Mucosa of descending colon (tissue), 3 donors: Measurements from ENCODE around the gene GDPGP1. TPM values are rescaled to one million over a fixed set of nuclear protein-coding genes. Genes with fewer than 3 reads are reported as not detected.
"Not testable (repeated sequence)": the region's sequence is repeated elsewhere in the genome, so short reads cannot be mapped to it uniquely, and the experiment has no call there.

ENCODE experiments used
- ATAC-seq: fragments of 200-7000 bp; cut with Tn5 transposase; one replicate; pipeline ENCODE4 v1.9.1; 2020; ENCODE audit warnings: mild to moderate bottlenecking, moderate library complexity
- DNase-seq, 3 donors: peaks; one replicate each; pipeline ENCODE4 v3.0.0-alpha.2; 2020
- H3K36me3 ChIP-seq: fragments of 200-600 bp; one replicate; pipeline ENCODE4 v1.8.0; 2021; ENCODE audit warnings: low read depth, mild to moderate bottlenecking
- H3K4me1 ChIP-seq: fragments of 200-600 bp; one replicate; pipeline ENCODE4 v1.8.0; 2021; ENCODE audit warnings: low read depth, mild to moderate bottlenecking
- H3K4me3 ChIP-seq: fragments of 200-600 bp; one replicate; pipeline ENCODE4 v1.8.0; 2021; ENCODE audit warnings: mild to moderate bottlenecking
- H3K9me3 ChIP-seq: fragments of 200-600 bp; one replicate; pipeline ENCODE4 v1.8.0; 2021; ENCODE audit warnings: mild to moderate bottlenecking
- CTCF ChIP-seq: fragments of 200-600 bp; IDR thresholded peaks from one replicate; pipeline ENCODE4 v1.8.0; 2022; ENCODE audit warnings: antibody characterized with exemption, mild to moderate bottlenecking
- intact Hi-C, 2 donors: fragments of 100-400 bp; cut with DNase I in 1 of 2; cut with micrococcal nuclease in 1 of 2; formaldehyde crosslinking; loops; one replicate each; pipeline versions ENCODE4 v1.11.0 to v1.11.1; 2022; cut with DNase I, micrococcal nuclease
- long read RNA-seq, 2 donors: library from polyadenylated mRNA; unstranded; transcript quantifications; one replicate each; pipeline ENCODE4 v2.0.0, GENCODE V29; 2019 to 2021
- total RNA-seq, 3 donors: library from RNA; stranded (reverse); fragmentation: NEBNext Ultra II Directional in 2 of 3; extraction: Animal tissue kit (Norgen Biotek cat#: 25700) in 2 of 3; gene quantifications; one replicate each; pipeline versions ENCODE4 v1.2.1 to v1.2.4, GENCODE V29; 2021 to 2023
- donor health status: DM: no; HTN: no; CAD: no; lungs with moderate emphysema.
- donor health status: DM: no; HTN: no; CAD: no.
- donor health status: DM: no; HTN: yes; CAD: no.

Gene GDPGP1
- 10 to 100 TPM; 18.2 to 25.5 (median 19.3) TPM for total RNA-seq
- long read RNA-seq, donor 1, partial matches to known transcripts = 1 of 6 reads
- long read RNA-seq, donor 1, other reads (novel, unspliced or antisense) = 0 of 6 reads
- long read RNA-seq, donor 2, partial matches to known transcripts = 1 of 3 reads
- long read RNA-seq, donor 2, other reads (novel, unspliced or antisense) = 0 of 3 reads

DNA sequence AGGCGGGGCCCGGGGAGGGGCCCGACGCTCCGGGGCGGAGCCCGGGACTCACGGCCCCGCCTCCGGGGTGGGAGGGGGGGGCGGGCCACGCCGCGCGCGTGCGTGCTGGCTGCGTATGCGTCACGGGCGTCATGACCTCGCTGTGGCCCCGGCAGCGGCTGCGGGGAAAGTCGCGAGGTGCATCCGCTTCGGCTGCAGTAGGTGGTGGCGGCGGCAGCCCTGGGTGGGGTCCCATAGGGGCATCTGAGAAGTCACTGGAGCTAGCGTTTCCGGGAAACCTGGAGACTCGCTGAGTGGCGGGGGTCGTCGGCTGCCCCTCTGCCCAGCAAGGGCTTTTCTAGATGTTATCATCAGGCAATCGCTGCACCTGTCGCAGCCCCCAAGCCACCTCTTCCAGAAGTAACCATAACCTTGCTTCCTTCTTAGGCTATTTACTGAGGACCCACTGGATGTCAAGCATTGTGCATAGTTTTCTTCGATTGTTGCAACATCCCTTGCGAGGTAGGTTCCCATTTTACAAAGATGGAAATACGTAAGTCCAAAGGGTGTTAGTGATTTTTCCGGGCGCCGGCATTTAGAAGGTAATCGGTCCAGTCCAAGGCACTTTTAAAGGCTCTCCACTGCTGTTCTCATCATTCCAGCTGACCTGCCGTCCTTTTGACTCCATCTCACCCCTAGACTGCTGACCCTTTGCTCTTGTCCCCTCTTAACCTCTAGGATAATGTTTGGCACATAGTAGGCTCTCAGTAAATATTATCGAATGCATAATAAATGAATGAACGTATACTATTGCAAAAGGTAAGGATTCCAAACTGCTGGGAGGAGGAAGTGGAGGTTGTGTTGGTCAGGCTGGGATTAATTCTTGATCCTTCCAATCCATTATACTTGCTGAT is at the start of gene GDPGP1:
Gene GDPGP1 (plus strand): TSS at position 114 of the 893 bp plus-strand sequence. CDS start 6,700 bp downstream, outside the sequence.
- Histone ChIP-seq H3K4me1 (peaks cover 32% of the 10 kb centered on the region), H3K9me3 (no peaks in the 10 kb centered on the region), H3K4me3 (peak within 1 kb of the TSS; percentile 50), H3K36me3 (peaks cover 8% of the 10 kb centered on the region)
- no peak for ATAC-seq
- DNase-seq = no peak
- intact Hi-C loops = no loop called here
- no peak for TF ChIP-seq CTCF

GRCh38 chr15:90184786-90185704 is 49.0 kb upstream of the GDPGP1 start:
- intact Hi-C loops = no loop called here
- H3K4me1 ChIP-seq = peaks cover 44% of the 10 kb centered on the region

DNA sequence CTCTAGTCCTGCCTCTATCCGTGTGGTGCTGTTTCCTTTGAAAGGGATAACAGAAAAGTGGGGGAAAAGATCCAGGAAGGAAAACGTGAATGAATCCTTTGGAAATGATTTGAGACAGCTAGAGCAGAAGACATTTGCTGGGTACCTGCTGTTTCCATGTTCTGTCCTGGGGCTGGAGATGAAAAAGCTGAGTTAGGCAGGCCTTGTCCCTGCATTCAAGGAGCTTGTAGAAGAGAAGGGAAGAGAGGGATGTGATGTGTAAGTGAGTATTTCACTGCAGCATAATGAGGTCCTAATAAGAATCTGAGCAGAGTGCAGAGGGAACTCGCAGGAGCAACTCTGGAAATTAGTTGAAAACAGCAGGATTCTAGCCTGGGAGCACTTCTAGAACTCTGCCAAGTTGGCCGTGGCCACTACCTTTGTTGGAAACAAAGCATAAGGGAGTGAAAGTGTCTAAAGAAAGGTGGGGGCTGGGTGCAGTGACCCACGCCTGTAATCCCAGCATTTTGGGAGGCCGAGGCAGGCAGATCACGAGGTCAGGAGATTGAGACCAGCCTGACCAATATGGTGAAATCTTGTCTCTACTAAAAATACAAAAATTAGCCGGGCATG is 46.6 kb upstream of the GDPGP1 start:
- H3K36me3 ChIP-seq = no peaks in the 10 kb centered on the region
- no peak for TF ChIP-seq CTCF
- no peak for DNase-seq
- H3K9me3 ChIP-seq = no peaks in the 10 kb centered on the region
- ATAC-seq = no peak
- no peak overlapping the region for H3K4me3 ChIP-seq
- H3K4me1 ChIP-seq = peaks cover 64% of the 10 kb centered on the region
- intact Hi-C loops = no loop called here

More at GRCh38 chr15:90184786-90185704, 49.0 kb upstream of the GDPGP1 start:
- DNase-seq = peak; percentile 85 to 89 (median 89)
- TF ChIP-seq CTCF = no peak
- Histone ChIP-seq H3K9me3 (no peaks in the 10 kb centered on the region), H3K36me3 (no peaks in the 10 kb centered on the region), H3K4me3 (peak overlapping the region; percentile 81)
- ATAC-seq = peak; percentile 83

DNA sequence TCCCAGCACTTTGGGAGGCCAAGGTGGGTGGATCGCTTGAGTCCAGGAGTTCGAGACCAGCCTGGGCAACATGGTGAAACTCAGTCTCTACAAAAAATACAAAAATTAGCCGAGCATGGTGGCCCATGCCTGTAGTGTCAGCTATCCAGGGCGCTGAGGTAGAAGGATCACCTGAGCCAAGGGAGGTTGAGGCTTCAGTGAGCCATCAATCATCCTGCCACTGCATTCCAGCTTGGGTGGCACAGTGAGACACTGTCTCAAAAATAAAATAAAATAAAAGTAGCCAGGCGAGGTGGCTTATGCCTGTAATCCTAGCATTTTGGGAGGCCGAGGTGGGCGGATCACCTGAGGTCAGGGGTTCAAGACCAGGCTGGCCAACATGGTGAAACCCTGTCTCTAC is 45.9 kb upstream of the GDPGP1 start:
- H3K9me3 ChIP-seq, DNase-seq, intact Hi-C loops, H3K4me3 ChIP-seq, ATAC-seq, H3K36me3 ChIP-seq: not testable (repeated sequence)
- peaks cover 70% of the 10 kb centered on the region for H3K4me1 ChIP-seq

- intact Hi-C loops = no loop called here
- no peaks in the 10 kb centered on the region for H3K9me3 ChIP-seq
- H3K36me3 ChIP-seq = no peaks in the 10 kb centered on the region
- DNase-seq (no peak), ATAC-seq (no peak)
- no peak overlapping the region for H3K4me3 ChIP-seq
- peaks cover 63% of the 10 kb centered on the region for H3K4me1 ChIP-seq
- no peak for TF ChIP-seq CTCF
Observed at GRCh38 chr15:90188914-90189748, 44.9 kb upstream of the GDPGP1 start.
